Memory B cell (primary cell): ENCODE results near the gene KHDC4.
"Not testable (repeated sequence)": the region's sequence is repeated elsewhere in the genome, so short reads cannot be mapped to it uniquely, and the experiment has no call there.

ENCODE experiments used
- ATAC-seq: fragments of 150-1000 bp; cut with Tn5 transposase; 2 replicates; pipeline ENCODE4 v1.10.0; 2021; ENCODE audit warnings: low read depth, mild to moderate bottlenecking, moderate library complexity
- DNase-seq, 2 donors: peaks; one replicate each; pipeline ENCODE4 v3.0.0; 2022; ENCODE audit warnings: low spot score in 2 of 2
- H3K27ac Mint-ChIP-seq: one replicate; pipeline ENCODE4 v1.8.0; 2022; ENCODE audit warnings: mild to moderate bottlenecking, moderate library complexity, mixed read lengths
- H3K27me3 Mint-ChIP-seq: one replicate; pipeline ENCODE4 v1.8.0; 2022; ENCODE audit warnings: mixed read lengths
- H3K36me3 Mint-ChIP-seq: one replicate; pipeline ENCODE4 v1.8.0; 2022; ENCODE audit warnings: mild to moderate bottlenecking, mixed read lengths
- H3K4me1 Mint-ChIP-seq: one replicate; pipeline ENCODE4 v1.8.0; 2022; ENCODE audit warnings: mixed read lengths
- H3K4me3 Mint-ChIP-seq: one replicate; pipeline ENCODE4 v1.8.0; 2022; ENCODE audit warnings: mild to moderate bottlenecking, moderate library complexity, mixed read lengths
- H3K9me3 Mint-ChIP-seq: one replicate; pipeline ENCODE4 v1.8.0; 2022; ENCODE audit warnings: mixed read lengths

KHDC4 gene

GRCh38 chr1:155941845-155942531 is 7.8 kb upstream of the KHDC4 start:
- no peaks in the 10 kb centered on the region for H3K27me3 Mint-ChIP-seq
- no peaks in the 10 kb centered on the region for H3K9me3 Mint-ChIP-seq
- peaks cover 56% of the 10 kb centered on the region for H3K4me1 Mint-ChIP-seq
- peak overlapping the region; percentile 53 for H3K27ac Mint-ChIP-seq
- ATAC-seq (no peak), DNase-seq (no peak)
- no peak overlapping the region for H3K4me3 Mint-ChIP-seq
- peaks cover 2% of the 10 kb centered on the region for H3K36me3 Mint-ChIP-seq

GRCh38 chr1:155940993-155941844 is 7.0 kb upstream of the KHDC4 start, which contains the start of gene RXFP4:
RXFP4 (plus strand) TSS chr1:155941638; CDS start chr1:155941710, 72 bp downstream.
- peak within 1 kb of the TSS; percentile 87 for H3K27ac Mint-ChIP-seq
- H3K4me1 Mint-ChIP-seq: peaks cover 52% of the 10 kb centered on the region
- H3K4me3 Mint-ChIP-seq: peak within 1 kb of the TSS; percentile 56
- no peak for ATAC-seq
- H3K9me3 Mint-ChIP-seq: no peaks in the 10 kb centered on the region
- DNase-seq: no peak
- H3K36me3 Mint-ChIP-seq: peaks cover under 1% of the 10 kb centered on the region
- no peaks in the 10 kb centered on the region for H3K27me3 Mint-ChIP-seq

GRCh38 chr1:155940482-155940992 is 6.3 kb upstream of the KHDC4 start:
- H3K9me3 Mint-ChIP-seq: no peaks in the 10 kb centered on the region
- ATAC-seq: no peak

GRCh38 chr1:155938220-155938627 is 4.0 kb upstream of the KHDC4 start:
- DNase-seq (peak in 1 of 2 donors; percentile 29), ATAC-seq (no peak)
- Mint-ChIP-seq H3K27ac (no peak overlapping the region), H3K36me3 (no peaks in the 10 kb centered on the region), H3K4me3 (no peak overlapping the region), H3K27me3 (no peaks in the 10 kb centered on the region), H3K9me3 (no peaks in the 10 kb centered on the region), H3K4me1 (peaks cover 34% of the 10 kb centered on the region)

More at GRCh38 chr1:155940482-155940992, 6.3 kb upstream of the KHDC4 start:
- Mint-ChIP-seq H3K4me1 (peaks cover 49% of the 10 kb centered on the region), H3K36me3 (no peaks in the 10 kb centered on the region), H3K27me3 (no peaks in the 10 kb centered on the region), H3K27ac (peak overlapping the region; percentile 87), H3K4me3 (peak overlapping the region; percentile 56)
- DNase-seq: no peak

DNA sequence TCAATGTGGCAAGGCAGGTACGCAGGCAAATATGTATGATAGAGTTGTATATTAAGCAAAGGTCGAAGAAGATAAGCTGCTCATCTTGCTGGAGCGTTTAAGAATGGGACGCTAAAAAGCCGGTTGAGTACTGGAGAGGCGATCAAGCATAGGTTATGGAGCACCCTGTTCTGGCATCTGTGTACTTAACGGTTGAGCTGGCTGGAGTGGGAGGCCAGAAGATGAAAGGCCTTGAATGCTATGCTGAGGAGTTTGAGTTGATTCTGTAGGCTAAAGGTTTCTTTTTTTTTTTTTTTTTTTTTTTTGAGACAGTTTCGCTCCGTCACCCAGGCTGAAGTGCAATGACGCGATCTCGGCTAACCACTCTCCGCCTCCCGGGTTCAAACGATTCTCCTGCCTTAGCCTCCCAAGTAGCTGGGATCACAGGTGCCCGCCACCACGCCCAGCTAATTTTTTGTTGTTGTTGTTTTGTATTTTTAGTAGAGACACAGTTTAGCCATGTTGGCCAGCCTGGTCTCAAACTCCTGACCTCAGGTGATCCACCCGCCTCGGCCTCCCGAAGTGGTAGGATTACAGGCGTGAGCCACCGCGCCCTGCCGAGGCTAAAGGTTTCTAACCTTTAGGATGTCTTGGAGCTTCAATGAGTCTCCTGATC is 850 bp upstream of the KHDC4 start:
- H3K9me3 Mint-ChIP-seq: no peaks in the 10 kb centered on the region
- no peaks in the 10 kb centered on the region for H3K27me3 Mint-ChIP-seq
- ATAC-seq: no peak
- peaks cover 13% of the 10 kb centered on the region for H3K4me1 Mint-ChIP-seq
- no peak overlapping the region for H3K27ac Mint-ChIP-seq
- peak overlapping the region; percentile 43 for H3K4me3 Mint-ChIP-seq
- H3K36me3 Mint-ChIP-seq: peaks cover 4% of the 10 kb centered on the region
- DNase-seq: no peak

- Mint-ChIP-seq H3K27ac (no peak overlapping the region), H3K4me3 (no peak overlapping the region)
- no peak for DNase-seq
These were observed 569 bp downstream of the KHDC4 start for GRCh38 chr1:155933591-155934096.

DNA sequence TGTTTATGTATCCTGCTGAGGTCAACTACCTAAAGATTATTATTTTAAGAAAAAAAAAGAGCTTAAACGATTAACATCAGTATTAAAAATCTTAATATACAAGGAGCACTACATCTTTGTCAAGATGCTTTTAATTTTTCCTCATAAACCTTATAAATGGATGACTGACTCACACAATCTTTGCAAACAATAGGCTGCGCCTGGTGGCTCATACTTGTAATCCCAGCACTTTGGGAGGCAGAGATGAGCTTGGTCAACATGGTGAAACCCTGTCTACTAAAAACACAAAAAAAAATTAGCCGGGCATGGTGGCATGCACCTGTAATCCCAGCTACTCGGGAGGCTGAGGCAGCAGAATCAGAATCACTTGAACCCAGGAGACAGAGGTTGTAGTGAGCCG is 1.7 kb downstream of the KHDC4 start:
- peaks cover 12% of the 10 kb centered on the region for H3K36me3 Mint-ChIP-seq

More at GRCh38 chr1:155933591-155934096, 569 bp downstream of the KHDC4 start:
- Mint-ChIP-seq H3K36me3 (peaks cover 11% of the 10 kb centered on the region), H3K9me3 (no peaks in the 10 kb centered on the region), H3K27me3 (no peaks in the 10 kb centered on the region), H3K4me1 (peaks cover 12% of the 10 kb centered on the region)
- no peak for ATAC-seq

DNA sequence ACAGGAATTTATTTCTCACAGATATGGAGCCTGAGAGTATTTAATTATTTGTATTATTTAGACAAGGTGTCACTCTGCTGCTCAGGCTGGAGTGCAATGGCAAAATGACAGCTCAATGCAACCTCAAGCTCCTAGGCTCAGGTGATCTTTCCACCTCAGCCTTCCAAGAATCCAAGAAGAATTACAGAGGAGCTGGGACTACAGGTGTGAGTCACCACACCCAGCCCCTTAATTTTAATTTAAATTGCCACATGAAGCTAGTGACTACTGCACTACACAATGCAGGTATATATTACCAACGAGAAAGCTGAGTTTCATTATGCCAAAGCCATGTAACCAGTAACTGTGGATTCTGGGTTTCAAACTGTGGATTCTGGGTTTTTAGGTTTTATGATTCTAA is 2.1 kb downstream of the KHDC4 start:
- H3K9me3 Mint-ChIP-seq: no peaks in the 10 kb centered on the region
- H3K27ac Mint-ChIP-seq: no peak overlapping the region
- no peak for DNase-seq
- H3K36me3 Mint-ChIP-seq: peaks cover 12% of the 10 kb centered on the region
- no peak for ATAC-seq
- no peak overlapping the region for H3K4me3 Mint-ChIP-seq
- peaks cover 7% of the 10 kb centered on the region for H3K4me1 Mint-ChIP-seq
- no peaks in the 10 kb centered on the region for H3K27me3 Mint-ChIP-seq

More for the DNA sequence above, 1.7 kb downstream of the KHDC4 start:
- H3K27me3 Mint-ChIP-seq: no peaks in the 10 kb centered on the region
- no peak for ATAC-seq
- no peak overlapping the region for H3K4me3 Mint-ChIP-seq
- DNase-seq: no peak
- H3K4me1 Mint-ChIP-seq: peaks cover 7% of the 10 kb centered on the region
- H3K27ac Mint-ChIP-seq: no peak overlapping the region
- no peaks in the 10 kb centered on the region for H3K9me3 Mint-ChIP-seq

DNA sequence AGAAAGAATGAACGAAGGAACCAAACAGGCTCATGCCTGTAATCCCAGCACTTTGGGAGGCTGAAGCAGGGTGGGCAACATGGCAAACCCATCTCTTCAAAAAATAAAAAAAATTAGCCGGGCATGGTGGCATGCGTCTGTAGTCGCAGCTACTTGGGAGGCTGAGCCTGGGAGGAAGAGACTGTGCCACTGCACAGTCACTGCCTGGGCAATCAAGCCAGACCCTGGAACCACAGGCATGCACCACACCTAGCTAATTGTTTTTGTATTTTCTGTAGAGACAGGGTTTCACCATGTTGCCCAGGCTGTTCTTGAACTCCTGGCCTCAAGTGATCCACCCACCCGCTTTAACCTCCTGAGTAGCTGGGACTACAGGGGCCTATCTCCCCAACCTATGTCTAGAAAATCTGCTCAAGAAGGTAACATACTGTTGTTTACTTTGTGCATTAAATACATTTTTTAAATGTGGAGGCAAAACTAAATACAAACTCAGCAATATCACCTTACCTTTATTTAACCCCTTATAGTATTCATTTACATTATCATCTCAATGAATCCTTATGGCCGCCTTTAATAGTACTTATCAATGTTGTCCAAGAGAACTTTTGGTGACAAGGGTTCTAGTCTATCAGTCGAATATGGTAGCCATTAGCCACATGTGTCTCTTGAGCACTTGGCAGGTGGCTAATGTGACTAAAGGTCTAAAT is 2.7 kb downstream of the KHDC4 start:
- H3K9me3 Mint-ChIP-seq: no peaks in the 10 kb centered on the region
- H3K27me3 Mint-ChIP-seq: no peaks in the 10 kb centered on the region
- peak overlapping the region; percentile 77 for H3K4me3 Mint-ChIP-seq
- DNase-seq (no peak), ATAC-seq (peak; percentile 6)
- peaks cover 7% of the 10 kb centered on the region for H3K4me1 Mint-ChIP-seq
- H3K36me3 Mint-ChIP-seq: peaks cover 16% of the 10 kb centered on the region
- H3K27ac Mint-ChIP-seq: peak overlapping the region; percentile 60

DNA sequence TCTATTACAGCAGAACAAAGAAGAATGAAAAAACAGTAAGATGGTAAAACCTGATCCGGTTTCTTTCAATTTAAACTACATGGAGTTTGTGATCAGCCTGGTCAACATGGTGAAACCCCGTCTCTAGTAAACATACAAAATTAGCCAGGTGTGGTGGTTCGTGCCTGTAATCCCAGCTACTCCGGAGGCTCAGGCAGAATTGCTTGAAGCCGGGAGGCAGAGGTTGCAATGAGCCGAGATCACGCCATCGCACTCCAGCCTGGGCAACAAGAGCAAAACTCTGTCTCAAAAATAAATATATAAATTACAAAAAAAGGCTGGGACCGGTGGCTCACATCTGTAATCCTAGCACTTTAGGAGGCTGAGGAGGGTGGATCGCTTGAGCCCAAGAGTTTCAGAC is 3.5 kb downstream of the KHDC4 start:
- not testable (repeated sequence) for H3K4me1 Mint-ChIP-seq, ATAC-seq, H3K27me3 Mint-ChIP-seq, DNase-seq, H3K9me3 Mint-ChIP-seq
- Mint-ChIP-seq H3K36me3 (peaks cover 18% of the 10 kb centered on the region), H3K27ac (peak overlapping the region; percentile 60), H3K4me3 (peak overlapping the region; percentile 77)

DNA sequence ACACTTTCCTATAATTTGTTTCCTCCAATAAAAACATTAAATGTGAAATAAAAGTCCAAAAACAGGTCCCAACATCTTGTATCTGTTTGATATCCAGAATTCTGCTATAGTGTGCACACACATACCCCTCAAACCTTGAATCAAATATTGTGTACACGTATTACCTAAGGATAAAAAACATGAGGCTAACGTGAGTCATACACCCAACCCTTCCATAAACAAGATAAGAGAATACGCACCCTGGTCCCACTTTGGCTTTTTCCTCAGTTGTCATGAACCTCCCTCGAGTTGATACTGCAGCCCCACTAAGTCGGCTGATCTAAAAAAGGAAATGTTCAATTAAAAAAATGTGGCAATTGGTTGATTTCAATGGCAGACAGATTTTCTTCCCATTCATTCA is 5.2 kb downstream of the KHDC4 start:
- Mint-ChIP-seq H3K4me3 (no peak overlapping the region), H3K36me3 (peaks cover 22% of the 10 kb centered on the region), H3K4me1 (peaks cover 7% of the 10 kb centered on the region), H3K9me3 (no peaks in the 10 kb centered on the region), H3K27ac (no peak overlapping the region), H3K27me3 (no peaks in the 10 kb centered on the region)
- DNase-seq: no peak
- ATAC-seq: no peak

- no peaks in the 10 kb centered on the region for H3K9me3 Mint-ChIP-seq
- DNase-seq: no peak
- no peak overlapping the region for H3K4me3 Mint-ChIP-seq
- peaks cover 6% of the 10 kb centered on the region for H3K4me1 Mint-ChIP-seq
- no peak for ATAC-seq
- H3K27me3 Mint-ChIP-seq: no peaks in the 10 kb centered on the region
- peaks cover 31% of the 10 kb centered on the region for H3K36me3 Mint-ChIP-seq
- H3K27ac Mint-ChIP-seq: no peak overlapping the region
These were observed 8.7 kb downstream of the KHDC4 start for GRCh38 chr1:155925506-155925905.

DNA sequence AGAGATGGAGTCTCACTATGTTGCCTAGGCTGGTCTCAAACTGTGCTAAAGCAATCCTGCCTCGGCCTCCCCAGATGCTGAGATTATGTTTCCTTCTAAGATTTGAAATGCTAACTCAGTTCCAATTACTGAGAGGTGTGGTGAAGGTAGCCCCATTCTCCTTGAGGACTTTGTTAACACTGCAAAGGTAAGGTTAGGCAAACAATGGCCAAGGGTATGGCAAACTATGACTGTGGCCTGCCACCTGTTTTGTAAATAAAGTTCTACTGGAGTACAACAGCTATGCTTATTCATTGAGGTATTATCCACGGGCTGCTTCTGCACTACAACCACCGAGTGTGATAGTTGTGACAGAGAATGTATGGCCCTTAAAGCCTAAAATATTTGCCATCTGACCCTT is 13.5 kb downstream of the KHDC4 start:
- DNase-seq (no peak), ATAC-seq (no peak)
- Mint-ChIP-seq H3K27ac (no peak overlapping the region), H3K27me3 (no peaks in the 10 kb centered on the region), H3K4me3 (no peak overlapping the region), H3K9me3 (no peaks in the 10 kb centered on the region), H3K36me3 (peaks cover 29% of the 10 kb centered on the region), H3K4me1 (peaks cover 2% of the 10 kb centered on the region)
